Measurements from ENCODE around the gene SDK1.
"Not testable (repeated sequence)": the region's sequence is repeated elsewhere in the genome, so short reads cannot be mapped to it uniquely, and the experiment has no call there.

Gene SDK1

GRCh38 chr7:3955751-3956696, 655.0 kb downstream of the SDK1 start:
- peak; percentile 91 for DNase-seq (ENCODE audit: low spot score)

- no peak for DNase-seq (ENCODE audit: low spot score)
These were observed 655.9 kb downstream of the SDK1 start for GRCh38 chr7:3956949-3957348.

GRCh38 chr7:3957472-3958108, 656.5 kb downstream of the SDK1 start:
- DNase-seq (ENCODE audit: low spot score): peak; percentile 61

GRCh38 chr7:3958109-3958483, 657.0 kb downstream of the SDK1 start:
- DNase-seq (ENCODE audit: low spot score): no peak

- DNase-seq (ENCODE audit: low spot score): no peak
These were observed 658.3 kb downstream of the SDK1 start for GRCh38 chr7:3959364-3959763.

- DNase-seq (ENCODE audit: low spot score): peak; percentile 72
These were observed 659.2 kb downstream of the SDK1 start for GRCh38 chr7:3960050-3960763.

GRCh38 chr7:3960942-3961341, 659.9 kb downstream of the SDK1 start:
- DNase-seq (ENCODE audit: low spot score): no peak

GRCh38 chr7:3961857-3962503, 660.9 kb downstream of the SDK1 start:
- no peak for DNase-seq (ENCODE audit: low spot score)

- not testable (repeated sequence) for DNase-seq (ENCODE audit: low spot score)
These were observed 662.7 kb downstream of the SDK1 start for GRCh38 chr7:3963768-3964167.

- DNase-seq (ENCODE audit: low spot score): no peak
These were observed 664.0 kb downstream of the SDK1 start for GRCh38 chr7:3964980-3965606.

GRCh38 chr7:3965794-3966395, 664.8 kb downstream of the SDK1 start:
- DNase-seq (ENCODE audit: low spot score): no peak

- DNase-seq (ENCODE audit: low spot score): no peak
These were observed 667.2 kb downstream of the SDK1 start for GRCh38 chr7:3968234-3968633.

- no peak for DNase-seq (ENCODE audit: low spot score)
These were observed 668.2 kb downstream of the SDK1 start for GRCh38 chr7:3969286-3969685.

GRCh38 chr7:3971323-3971722, 670.3 kb downstream of the SDK1 start:
- DNase-seq (ENCODE audit: low spot score): no peak

- no peak for DNase-seq (ENCODE audit: low spot score)
These were observed 672.2 kb downstream of the SDK1 start for GRCh38 chr7:3973264-3973663.

- DNase-seq (ENCODE audit: low spot score): no peak
These were observed 673.3 kb downstream of the SDK1 start for GRCh38 chr7:3974329-3974728.

- no peak for DNase-seq (ENCODE audit: low spot score)
These were observed 674.3 kb downstream of the SDK1 start for GRCh38 chr7:3975371-3975770.

- no peak for DNase-seq (ENCODE audit: low spot score)
These were observed 676.3 kb downstream of the SDK1 start for GRCh38 chr7:3977391-3977790.

- DNase-seq (ENCODE audit: low spot score): no peak
These were observed 677.8 kb downstream of the SDK1 start for GRCh38 chr7:3978839-3979238.

- DNase-seq (ENCODE audit: low spot score): no peak
These were observed 678.7 kb downstream of the SDK1 start for GRCh38 chr7:3979611-3980299.

GRCh38 chr7:3980300-3980643, 679.2 kb downstream of the SDK1 start:
- DNase-seq (ENCODE audit: low spot score): no peak
